Measurements from ENCODE around the gene DAAM2.

The DAAM2 gene

GRCh38 chr6:39785281-39785680, 6.9 kb upstream of the DAAM2 start:
- FAIRE-seq (no peak), DNase-seq (ENCODE audit: extremely low spot score, insufficient read length, low read depth) (no peak)

GRCh38 chr6:39786649-39787048, 5.5 kb upstream of the DAAM2 start:
- FAIRE-seq = no peak

GRCh38 chr6:39787322-39787721, 4.9 kb upstream of the DAAM2 start:
- no peak for DNase-seq (ENCODE audit: extremely low spot score, insufficient read length, low read depth)
- FAIRE-seq = no peak

More at GRCh38 chr6:39786649-39787048, 5.5 kb upstream of the DAAM2 start:
- no peak for DNase-seq (ENCODE audit: extremely low spot score, insufficient read length, low read depth)

DNA sequence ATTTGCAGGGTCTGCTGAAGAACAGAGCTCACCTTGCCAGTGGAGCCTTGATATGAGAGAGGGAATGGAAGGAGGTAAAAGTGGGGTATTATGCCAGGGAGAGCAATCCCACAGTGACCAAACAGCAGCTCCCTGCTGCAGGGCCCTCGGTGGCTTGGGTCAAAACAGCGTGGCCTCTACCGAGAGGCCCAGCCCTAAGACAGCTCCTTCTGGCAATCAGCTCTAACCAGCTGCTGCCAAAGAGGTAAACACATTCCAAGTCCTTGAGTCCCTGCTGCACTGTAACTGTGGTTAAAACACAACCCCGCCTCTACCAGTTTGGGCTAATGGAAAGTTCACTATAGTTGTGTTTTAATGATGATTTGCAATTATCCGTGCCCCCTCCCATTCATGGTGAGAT, 1.4 kb upstream of the DAAM2 start:
- no peak for FAIRE-seq

GRCh38 chr6:39791311-39791710, 865 bp upstream of the DAAM2 start:
- DNase-seq (ENCODE audit: extremely low spot score, insufficient read length, low read depth) (no peak), FAIRE-seq (no peak)

More for the DNA sequence above, 1.4 kb upstream of the DAAM2 start:
- DNase-seq (ENCODE audit: extremely low spot score, insufficient read length, low read depth) = no peak

GRCh38 chr6:39792540-39793450, 619 bp downstream of the DAAM2 start:
- no peak for FAIRE-seq
- DNase-seq (ENCODE audit: extremely low spot score, insufficient read length, low read depth) = no peak

GRCh38 chr6:39793516-39793915, 1.3 kb downstream of the DAAM2 start:
- FAIRE-seq (no peak), DNase-seq (ENCODE audit: extremely low spot score, insufficient read length, low read depth) (no peak)

- DNase-seq (ENCODE audit: extremely low spot score, insufficient read length, low read depth) (no peak), FAIRE-seq (no peak)
Measured at GRCh38 chr6:39794231-39794630, 2.1 kb downstream of the DAAM2 start.

DNA sequence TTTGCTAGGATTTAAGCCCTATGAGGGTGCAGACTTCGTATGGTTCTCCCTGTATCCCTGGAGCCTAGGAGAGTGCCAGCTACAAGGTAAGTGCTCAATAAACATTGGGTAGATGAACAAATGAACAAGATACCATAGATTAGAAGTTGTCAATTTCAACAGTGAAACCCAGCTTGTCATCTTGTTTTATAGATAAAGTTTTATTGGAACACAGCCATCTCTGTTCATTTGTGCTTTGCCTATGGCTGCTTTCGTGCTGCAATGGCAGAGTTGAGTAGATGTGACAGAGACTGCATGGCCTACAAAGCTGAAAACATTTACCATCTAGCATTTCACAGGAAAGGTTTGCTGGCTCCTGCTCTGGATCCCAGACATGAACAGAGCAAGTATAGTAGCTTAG, 5.6 kb downstream of the DAAM2 start:
- FAIRE-seq (no peak), DNase-seq (ENCODE audit: extremely low spot score, insufficient read length, low read depth) (no peak)

DNA sequence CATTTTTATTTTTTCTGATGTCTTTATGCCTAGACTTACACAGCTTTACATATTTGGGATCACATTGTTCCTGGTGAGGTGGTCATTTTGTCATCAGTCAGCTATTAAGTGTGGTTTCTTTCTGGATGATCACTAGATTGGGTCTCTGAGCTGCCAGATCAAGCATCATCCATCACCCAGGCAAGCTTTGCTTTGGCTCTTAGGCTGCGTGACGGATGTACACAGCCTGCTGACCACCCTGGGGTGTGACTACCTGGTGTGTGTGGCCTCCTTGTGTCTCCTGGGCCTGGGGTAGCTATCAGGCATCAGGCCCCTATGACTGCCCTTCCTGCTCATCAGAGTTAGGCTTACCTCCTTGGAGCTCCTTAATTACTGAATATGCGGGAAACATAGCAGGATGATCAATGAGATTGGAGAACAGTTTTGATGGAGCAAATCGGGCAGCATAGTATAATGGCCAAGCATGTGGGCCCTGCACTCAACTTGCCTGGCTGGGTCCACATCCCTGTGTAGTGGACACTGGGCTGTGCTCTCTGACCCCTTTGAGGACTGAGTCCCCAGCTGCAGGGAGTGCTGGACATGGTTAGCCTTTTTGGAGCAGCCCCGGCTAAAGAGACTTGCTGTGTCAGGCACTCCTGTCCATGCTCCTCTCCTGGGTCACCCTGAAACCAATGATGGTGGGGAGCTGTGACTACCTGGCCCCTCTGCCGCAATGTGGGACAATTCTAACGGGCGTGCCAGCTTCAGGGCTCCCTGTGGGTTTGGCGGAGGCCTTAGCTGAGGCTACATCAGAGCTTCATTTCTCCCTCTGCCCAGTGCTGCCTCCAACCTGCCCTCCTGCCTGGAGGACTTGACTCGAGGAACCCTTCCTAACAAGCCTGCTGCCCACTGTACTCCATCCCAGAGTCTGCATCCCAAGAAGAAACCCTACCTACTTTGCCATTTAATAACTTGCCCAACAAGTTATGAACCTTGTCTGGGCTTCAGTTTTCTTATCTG, 8.2 kb downstream of the DAAM2 start:
- DNase-seq (ENCODE audit: extremely low spot score, insufficient read length, low read depth) (no peak), FAIRE-seq (no peak)

DNA sequence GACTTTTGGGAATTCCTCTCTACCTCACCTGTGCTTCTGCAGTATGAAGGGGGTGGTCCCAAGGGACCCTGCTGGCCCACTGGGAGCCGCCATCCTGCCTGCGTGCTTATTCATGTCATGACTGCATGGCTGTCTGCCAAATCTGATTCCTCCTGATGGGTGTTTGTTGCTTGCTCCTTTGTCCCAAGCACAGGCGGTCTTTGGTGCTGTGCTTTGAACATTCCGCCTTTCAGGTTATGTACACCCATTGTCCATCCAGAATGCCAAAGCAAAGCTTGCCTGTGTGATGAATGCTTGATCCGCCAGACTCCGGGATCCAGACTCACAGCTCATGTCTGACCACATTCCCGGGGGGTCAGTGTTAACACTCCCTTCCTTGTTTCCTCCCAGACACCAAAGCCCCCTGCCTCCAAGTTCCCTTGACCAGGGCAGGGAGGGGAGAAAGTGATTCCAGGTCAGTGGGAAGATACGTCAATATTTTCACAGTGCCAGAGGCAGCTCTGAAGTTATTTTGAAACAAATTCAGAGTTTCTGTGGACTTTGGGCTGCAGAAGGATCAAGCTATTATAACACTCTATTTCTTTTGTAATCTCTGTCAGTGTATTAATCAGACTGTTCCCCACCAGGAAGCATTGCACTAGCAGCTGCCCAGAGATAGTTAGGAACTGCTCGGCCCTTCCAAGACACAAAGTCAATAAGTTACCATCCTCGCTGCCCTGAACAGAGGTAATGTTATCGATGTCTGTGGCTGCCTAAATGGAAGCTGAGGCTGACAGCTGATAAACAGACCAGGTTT, 9.5 kb downstream of the DAAM2 start:
- DNase-seq (ENCODE audit: extremely low spot score, insufficient read length, low read depth) = no peak
- no peak for FAIRE-seq

GRCh38 chr6:39803872-39804271, 11.7 kb downstream of the DAAM2 start:
- no peak for DNase-seq (ENCODE audit: extremely low spot score, insufficient read length, low read depth)
- FAIRE-seq = no peak

DNA sequence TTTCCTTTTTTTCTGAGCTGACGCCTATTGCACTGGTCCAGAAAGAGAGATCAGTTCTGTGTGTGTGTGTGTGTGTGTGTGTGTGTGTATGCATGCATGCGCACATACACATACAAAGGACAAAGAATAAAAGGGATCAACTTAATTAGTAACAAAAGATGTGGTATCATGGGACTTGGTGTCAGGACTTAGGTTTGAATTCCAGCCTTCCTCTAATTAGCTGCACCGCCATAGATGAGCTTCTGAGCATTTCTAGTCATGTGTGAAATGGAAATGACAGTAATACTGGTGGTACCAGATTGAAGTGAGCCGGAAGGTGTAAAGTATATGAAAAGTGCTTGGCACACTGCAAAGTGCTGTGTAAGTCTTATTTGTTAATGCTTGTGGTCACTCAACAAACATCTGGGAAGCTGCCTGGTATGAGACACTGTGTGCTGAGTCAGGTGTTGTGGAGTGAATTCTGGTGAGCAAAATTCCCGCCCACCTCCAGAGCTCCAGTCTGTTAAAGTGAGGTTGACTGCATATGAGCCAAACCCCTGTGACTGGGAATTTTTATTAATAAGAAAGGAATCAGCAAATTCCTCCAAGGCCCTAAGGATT, 12.4 kb downstream of the DAAM2 start:
- FAIRE-seq (no peak), DNase-seq (ENCODE audit: extremely low spot score, insufficient read length, low read depth) (no peak)

DNA sequence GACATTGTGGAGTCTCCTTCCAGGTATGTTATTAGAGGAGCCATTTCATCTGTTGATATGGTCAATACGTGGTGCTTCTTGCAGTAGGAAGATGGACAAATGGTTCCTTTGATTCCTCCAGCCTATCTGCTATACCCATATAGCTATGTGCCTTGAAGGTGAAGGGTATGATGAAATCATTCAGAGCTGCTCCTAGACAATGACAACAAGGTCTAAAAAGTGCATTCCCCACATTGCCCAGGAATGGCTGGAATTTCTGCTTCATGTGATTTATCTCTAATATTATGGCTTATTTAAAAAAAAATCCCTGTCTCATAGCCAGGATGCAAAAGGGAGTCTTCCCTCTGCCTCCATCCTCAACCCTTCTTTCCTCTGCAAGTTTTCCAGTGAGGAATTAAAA, 14.1 kb downstream of the DAAM2 start:
- DNase-seq (ENCODE audit: extremely low spot score, insufficient read length, low read depth) (no peak), FAIRE-seq (no peak)

- no peak for FAIRE-seq
- no peak for DNase-seq (ENCODE audit: extremely low spot score, insufficient read length, low read depth)
Measured at GRCh38 chr6:39808346-39808745, 16.2 kb downstream of the DAAM2 start.

- DNase-seq (ENCODE audit: extremely low spot score, insufficient read length, low read depth) = no peak
- FAIRE-seq = no peak
Measured at GRCh38 chr6:39808964-39809363, 16.8 kb downstream of the DAAM2 start.

- FAIRE-seq (no peak), DNase-seq (ENCODE audit: extremely low spot score, insufficient read length, low read depth) (no peak)
Measured at GRCh38 chr6:39811835-39812345, 19.7 kb downstream of the DAAM2 start.

DNA sequence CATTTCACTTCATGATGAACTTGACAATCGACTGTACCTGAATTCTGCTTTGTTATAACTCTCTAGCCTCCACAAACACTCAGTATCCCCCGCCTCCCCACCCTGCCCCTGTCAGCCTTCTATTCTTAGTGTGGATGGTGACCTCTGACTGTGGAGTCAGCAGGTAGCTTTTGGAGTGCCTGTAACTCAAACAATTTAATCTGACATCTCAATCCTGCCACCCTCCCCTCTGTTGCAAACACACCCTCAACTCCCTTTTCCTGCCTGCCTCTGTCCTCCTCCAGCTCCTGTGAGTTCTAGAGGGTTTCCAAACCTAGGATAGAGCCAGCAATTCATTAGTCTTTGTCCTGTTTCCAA, 20.3 kb downstream of the DAAM2 start:
- FAIRE-seq = no peak
- no peak for DNase-seq (ENCODE audit: extremely low spot score, insufficient read length, low read depth)

- peak; percentile 9 for DNase-seq (ENCODE audit: extremely low spot score, insufficient read length, low read depth)
- FAIRE-seq = peak; percentile 85
Measured at GRCh38 chr6:39812853-39813533, 20.8 kb downstream of the DAAM2 start.
